Tibial nerve (tissue), 4 donors: ENCODE measurements around the gene HEBP1. TPM values are rescaled to one million over a fixed set of nuclear protein-coding genes. Genes with fewer than 3 reads are reported as not detected.

Experiments
- DNase-seq, 2 donors: peaks; one replicate each; pipeline ENCODE4 v3.0.0-alpha.2; 2019; ENCODE audit warnings: low spot score in 2 of 2
- H3K27ac ChIP-seq, 4 donors: fragments of 200-600 bp; sonication (generic) in 3 of 4; one replicate each; pipeline ENCODE4 v1.5.1; 2017 to 2019; ENCODE audit warnings: mild to moderate bottlenecking in 1 of 4
- H3K27me3 ChIP-seq, 2 donors: fragments of 200-600 bp; sonication (generic) in 1 of 2; one replicate each; pipeline versions ENCODE4 v1.5.1 to v1.6.0; 2017 to 2019
- H3K36me3 ChIP-seq, 3 donors: fragments of 200-600 bp; sonication (generic); one replicate each; pipeline ENCODE4 v1.5.1; 2018 to 2019
- H3K4me1 ChIP-seq, 4 donors: fragments of 200-600 bp; sonication (generic) in 3 of 4; one replicate each; pipeline ENCODE4 v1.5.1; 2017 to 2019
- H3K4me3 ChIP-seq, 4 donors: fragments of 200-600 bp; sonication (generic) in 3 of 4; one replicate each; pipeline ENCODE4 v1.5.1; 2017 to 2019; ENCODE audit warnings: mild to moderate bottlenecking in 1 of 4, moderate library complexity in 1 of 4
- H3K9me3 ChIP-seq, 4 donors: fragments of 200-600 bp; sonication (generic) in 3 of 4; one replicate each; pipeline ENCODE4 v1.5.1; 2017 to 2019
- CTCF ChIP-seq, 5 experiments: fragments of 200-600 bp in 3 of 5; fragments of 450-650 bp in 2 of 5; sonication (generic) in 3 of 5; IDR thresholded peaks; one replicate each; pipeline ENCODE4 v1.5.1; 2016 to 2019; ENCODE audit warnings: antibody characterized with exemption in 5 of 5, mild to moderate bottlenecking in 3 of 5, moderate library complexity in 2 of 5
- EP300 ChIP-seq, 2 donors: sonication (generic); formaldehyde crosslinking; IDR thresholded peaks; one replicate each; pipeline ENCODE4 v1.6.1; 2017; ENCODE audit warnings: antibody characterized with exemption in 2 of 2, mild to moderate bottlenecking in 1 of 2
- POLR2A ChIP-seq, 2 donors: fragments of 450-650 bp; IDR thresholded peaks; one replicate each; pipeline ENCODE4 v1.6.1; 2017; ENCODE audit warnings: antibody characterized with exemption in 2 of 2, mild to moderate bottlenecking in 2 of 2, moderate library complexity in 2 of 2
- WGBS, 2 donors: methylation state at CpG; one replicate each; pipeline ENCODE4 v1.1.5; 2018; 5-methylcytosine and 5-hydroxymethylcytosine counted together
- total RNA-seq, 4 donors: library from RNA; depleted of rRNA; stranded (reverse); fragments of >200 nt; gene quantifications; one replicate each; pipeline ENCODE4 v1.1.0, GENCODE V29; 2016

The HEBP1 gene
- total RNA-seq, 4 donors from 2014 or later, result 42.7 to 61.0 (median 51.7) TPM

- Histone ChIP-seq H3K27ac (no peak overlapping the region), H3K4me3 (no peak overlapping the region), H3K9me3 (no peaks in the 10 kb centered on the region), H3K4me1 (peaks cover 0 to 3% (median 0%) of the 10 kb centered on the region in 4 donors), H3K36me3 (no peaks in the 10 kb centered on the region), H3K27me3 (no peaks in the 10 kb centered on the region)
- 69 to 72% methylated on average over 5 of the region's 5 CpGs for WGBS, 2 donors
- no peak for TF ChIP-seq POLR2A (IDR thresholded peaks at IDR 0.05)
- TF ChIP-seq CTCF (IDR thresholded peaks at IDR 0.05), result no peak
- TF ChIP-seq EP300 (IDR thresholded peaks at IDR 0.05), result no peak
- no peak for DNase-seq
These were observed 61.5 kb downstream of the HEBP1 start for GRCh38 chr12:12938541-12938940.

GRCh38 chr12:12936983-12937491 lies 63.0 kb downstream of the HEBP1 start:
- WGBS, 2 donors, result 92 to 94% methylated on average over 11 of the region's 11 CpGs
- DNase-seq, result no peak
- H3K27ac ChIP-seq, result no peak overlapping the region

GRCh38 chr12:12934556-12934955 lies 65.5 kb downstream of the HEBP1 start:
- Histone ChIP-seq H3K27ac (no peak overlapping the region), H3K4me3 (no peak overlapping the region), H3K27me3 (no peaks in the 10 kb centered on the region), H3K9me3 (no peaks in the 10 kb centered on the region), H3K4me1 (no peaks in the 10 kb centered on the region), H3K36me3 (no peaks in the 10 kb centered on the region)
- TF ChIP-seq CTCF (IDR thresholded peaks at IDR 0.05) (no peak), POLR2A (IDR thresholded peaks at IDR 0.05) (no peak), EP300 (IDR thresholded peaks at IDR 0.05) (no peak)
- 43 to 48% methylated on average over 8 of the region's 8 CpGs for WGBS, 2 donors
- DNase-seq, result no peak

More at GRCh38 chr12:12936983-12937491, 63.0 kb downstream of the HEBP1 start:
- no peaks in the 10 kb centered on the region for H3K27me3 ChIP-seq
- H3K4me3 ChIP-seq, result no peak overlapping the region
- H3K36me3 ChIP-seq, result no peaks in the 10 kb centered on the region
- TF ChIP-seq EP300 (IDR thresholded peaks at IDR 0.05) (no peak), POLR2A (IDR thresholded peaks at IDR 0.05) (no peak), CTCF (IDR thresholded peaks at IDR 0.05) (no peak)
- no peaks in the 10 kb centered on the region for H3K4me1 ChIP-seq
- no peaks in the 10 kb centered on the region for H3K9me3 ChIP-seq

GRCh38 chr12:12933742-12934141 lies 66.3 kb downstream of the HEBP1 start:
- no peaks in the 10 kb centered on the region for H3K4me1 ChIP-seq
- DNase-seq, result no peak
- no peaks in the 10 kb centered on the region for H3K27me3 ChIP-seq
- no peak overlapping the region for H3K4me3 ChIP-seq
- no peaks in the 10 kb centered on the region for H3K9me3 ChIP-seq
- WGBS, 2 donors, result 88 to 91% methylated on average over 4 of the region's 4 CpGs
- H3K36me3 ChIP-seq, result no peaks in the 10 kb centered on the region
- no peak overlapping the region for H3K27ac ChIP-seq
- TF ChIP-seq CTCF (IDR thresholded peaks at IDR 0.05) (no peak), POLR2A (IDR thresholded peaks at IDR 0.05) (no peak)

GRCh38 chr12:12930633-12931219 lies 69.3 kb downstream of the HEBP1 start:
- peaks cover 0 to 7% (median 0%) of the 10 kb centered on the region in 4 donors for H3K4me1 ChIP-seq
- no peak overlapping the region for H3K27ac ChIP-seq
- no peak for DNase-seq
- no peaks in the 10 kb centered on the region for H3K27me3 ChIP-seq
- H3K36me3 ChIP-seq, result no peaks in the 10 kb centered on the region
- peaks cover 0 to 7% (median 0%) of the 10 kb centered on the region in 4 donors for H3K9me3 ChIP-seq
- 87 to 98% methylated on average over 2 of the region's 2 CpGs for WGBS, 2 donors
- H3K4me3 ChIP-seq, result no peak overlapping the region
- TF ChIP-seq CTCF (IDR thresholded peaks at IDR 0.05) (no peak), EP300 (IDR thresholded peaks at IDR 0.05) (no peak), POLR2A (IDR thresholded peaks at IDR 0.05) (no peak)
